ENCODE data around the gene HGFAC. TPM values are rescaled to one million over a fixed set of nuclear protein-coding genes. Genes with fewer than 3 reads are reported as not detected.
A peak's percentile ranks its signal among the peaks of the same experiment; 100 is the strongest.

HGFAC gene
- total RNA-seq, 1 experiment from 2014 or later, result 0.37 TPM

- Histone ChIP-seq H3K9me3 (ENCODE audit: control insufficient read depth, low read depth, low read length) (peaks cover 8% of the 10 kb centered on the region), H2AK5ac (ENCODE audit: insufficient read length, low read length) (no peak overlapping the region), H3K27ac (ENCODE audit: insufficient read length, low read depth, low read length) (no peak overlapping the region), H4K91ac (ENCODE audit: insufficient read length, low read depth, low read length) (no peak overlapping the region), H2BK15ac (ENCODE audit: low read depth, low read length) (no peak overlapping the region), H4K8ac (replicated peaks; ENCODE audit: insufficient read length, low read depth, low read length) (no peak overlapping the region), H3K18ac (ENCODE audit: insufficient read length, low read depth, low read length) (no peak overlapping the region), H2AFZ (ENCODE audit: low read length) (no peak overlapping the region), H2BK120ac (ENCODE audit: low read depth, low read length, poor library complexity, severe bottlenecking) (no peak overlapping the region), H2BK5ac (ENCODE audit: insufficient read length, low read length) (no peak overlapping the region), H3K4me1 (ENCODE audit: insufficient read depth, low read length) (no peaks in the 10 kb centered on the region), H3K27me3 (ENCODE audit: insufficient read depth, low read length) (no peaks in the 10 kb centered on the region), H3K23me2 (ENCODE audit: insufficient read length, low read depth, low read length, poor library complexity, severe bottlenecking) (peaks cover 3% of the 10 kb centered on the region), H4K20me1 (ENCODE audit: control insufficient read depth, insufficient read depth, insufficient read length) (no peaks in the 10 kb centered on the region), H3K23ac (ENCODE audit: insufficient read length, low read depth, low read length) (no peak overlapping the region), H3K56ac (ENCODE audit: insufficient read length, low read depth, low read length) (no peak overlapping the region), H2BK12ac (ENCODE audit: insufficient read length, low read depth, low read length) (no peak overlapping the region), H2BK20ac (ENCODE audit: low read depth, low read length, poor library complexity, severe bottlenecking) (no peak overlapping the region), H3K4ac (ENCODE audit: low read depth, low read length) (no peak overlapping the region), H3K79me1 (ENCODE audit: insufficient read depth, low read depth, low read length, poor library complexity, severe bottlenecking) (no peaks in the 10 kb centered on the region), H3K79me2 (ENCODE audit: insufficient read depth, low read length) (no peaks in the 10 kb centered on the region), H4K5ac (ENCODE audit: insufficient read length, low read depth, low read length) (no peak overlapping the region), H3K14ac (ENCODE audit: insufficient read depth, low read length) (no peak overlapping the region), H3K4me2 (ENCODE audit: insufficient read depth, insufficient read length, low read length) (no peak overlapping the region), H3K9ac (ENCODE audit: extremely low read depth, insufficient read length, low read length) (no peak overlapping the region), H3T11ph (ENCODE audit: low read length) (no peak overlapping the region)
- H3K36me3 Mint-ChIP-seq (ENCODE audit: insufficient read depth in 1 of 3, low read depth in 3 of 3), result peaks cover 9 to 12% (median 11%) of the 10 kb centered on the region in 3 experiments
- WGBS (ENCODE audit: extremely low coverage, insufficient read length, low lambda C conversion rate), result no CpG with 5 or more reads among the region's 26 CpGs
- TF ChIP-seq, protein P1, sequence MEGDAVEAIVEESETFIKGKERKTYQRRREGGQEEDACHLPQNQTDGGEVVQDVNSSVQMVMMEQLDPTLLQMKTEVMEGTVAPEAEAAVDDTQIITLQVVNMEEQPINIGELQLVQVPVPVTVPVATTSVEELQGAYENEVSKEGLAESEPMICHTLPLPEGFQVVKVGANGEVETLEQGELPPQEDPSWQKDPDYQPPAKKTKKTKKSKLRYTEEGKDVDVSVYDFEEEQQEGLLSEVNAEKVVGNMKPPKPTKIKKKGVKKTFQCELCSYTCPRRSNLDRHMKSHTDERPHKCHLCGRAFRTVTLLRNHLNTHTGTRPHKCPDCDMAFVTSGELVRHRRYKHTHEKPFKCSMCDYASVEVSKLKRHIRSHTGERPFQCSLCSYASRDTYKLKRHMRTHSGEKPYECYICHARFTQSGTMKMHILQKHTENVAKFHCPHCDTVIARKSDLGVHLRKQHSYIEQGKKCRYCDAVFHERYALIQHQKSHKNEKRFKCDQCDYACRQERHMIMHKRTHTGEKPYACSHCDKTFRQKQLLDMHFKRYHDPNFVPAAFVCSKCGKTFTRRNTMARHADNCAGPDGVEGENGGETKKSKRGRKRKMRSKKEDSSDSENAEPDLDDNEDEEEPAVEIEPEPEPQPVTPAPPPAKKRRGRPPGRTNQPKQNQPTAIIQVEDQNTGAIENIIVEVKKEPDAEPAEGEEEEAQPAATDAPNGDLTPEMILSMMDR (conservative IDR thresholded peaks at IDR 0.05), result no peak
- no peak overlapping the region for H3K4me3 Mint-ChIP-seq
- peaks cover 10 to 13% of the 10 kb centered on the region in 2 experiments for H3K9me3 Mint-ChIP-seq
- peak overlapping the region in 1 of 3 experiments; percentile 43; a peak in 2 of 7 replicates for H3K27ac Mint-ChIP-seq
- peaks cover 6% of the 10 kb centered on the region for H3K27me3 Mint-ChIP-seq (ENCODE audit: low read depth)
- peak; percentile 20 for DNase-seq
- H3K4me1 Mint-ChIP-seq, result peaks cover 5 to 12% of the 10 kb centered on the region in 2 experiments; a peak in 3 of 4 replicates
Measured at GRCh38 chr4:3407930-3408792, 33.6 kb upstream of the HGFAC start.

Data from H9 (cell line).